WTC11 (cell line): Measurements from ENCODE around the gene LTF.

Source experiments
- AFF4 ChIP-seq: sonication (generic); formaldehyde crosslinking; IDR thresholded peaks from 2 replicates; pipeline ENCODE4 v1.8.1; 2023; ENCODE audit warnings: mild to moderate bottlenecking, missing genetic modification reagents, borderline replicate concordance
- CREB1 ChIP-seq: sonication (generic); formaldehyde crosslinking; IDR thresholded peaks from 2 replicates; pipeline ENCODE4 v1.8.0; 2023; ENCODE audit warnings: mild to moderate bottlenecking, missing genetic modification reagents
- CREM ChIP-seq: sonication (generic); formaldehyde crosslinking; IDR thresholded peaks from 2 replicates; pipeline ENCODE4 v1.8.1; 2022; ENCODE audit warnings: mild to moderate bottlenecking, missing genetic modification reagents, moderate library complexity
- E2F1 ChIP-seq: sonication (generic); formaldehyde crosslinking; IDR thresholded peaks from 2 replicates; pipeline ENCODE4 v1.8.0; 2022; ENCODE audit warnings: mild to moderate bottlenecking, missing genetic modification reagents
- E2F4 ChIP-seq: sonication (generic); formaldehyde crosslinking; IDR thresholded peaks from 2 replicates; pipeline ENCODE4 v1.8.1; 2022; ENCODE audit warnings: low read depth, mild to moderate bottlenecking, moderate library complexity, missing genetic modification reagents, borderline replicate concordance
- FOXJ3 ChIP-seq: sonication (generic); formaldehyde crosslinking; IDR thresholded peaks from 2 replicates; pipeline ENCODE4 v1.9.0; 2021; ENCODE audit warnings: missing genetic modification reagents, mild to moderate bottlenecking, borderline replicate concordance
- JUN ChIP-seq: sonication (generic); formaldehyde crosslinking; IDR thresholded peaks from 2 replicates; pipeline ENCODE4 v1.8.0; 2023; ENCODE audit warnings: mild to moderate bottlenecking, missing genetic modification reagents
- MAX ChIP-seq: sonication (generic); formaldehyde crosslinking; IDR thresholded peaks from 2 replicates; pipeline ENCODE4 v1.8.0; 2022; ENCODE audit warnings: mild to moderate bottlenecking, missing genetic modification reagents
- NR1H2 ChIP-seq: sonication (generic); formaldehyde crosslinking; IDR thresholded peaks from 2 replicates; pipeline ENCODE4 v1.9.0; 2021; ENCODE audit warnings: mild to moderate bottlenecking, moderate library complexity, missing genetic modification reagents
- PRDM15 ChIP-seq: sonication (generic); formaldehyde crosslinking; IDR thresholded peaks from 2 replicates; pipeline ENCODE4 v1.8.0; 2022; ENCODE audit warnings: missing genetic modification reagents
- TEAD4 ChIP-seq: sonication (generic); formaldehyde crosslinking; IDR thresholded peaks from 2 replicates; pipeline ENCODE4 v1.8.0; 2022; ENCODE audit warnings: mild to moderate bottlenecking, missing genetic modification reagents
- USF1 ChIP-seq: sonication (generic); formaldehyde crosslinking; IDR thresholded peaks from 2 replicates; pipeline ENCODE4 v1.8.0; 2022; ENCODE audit warnings: mild to moderate bottlenecking, missing genetic modification reagents
- ZNF263 ChIP-seq: sonication (generic); formaldehyde crosslinking; IDR thresholded peaks from 2 replicates; pipeline ENCODE4 v1.8.1; 2022; ENCODE audit warnings: low read depth, mild to moderate bottlenecking, moderate library complexity, missing genetic modification reagents
- TF ChIP-seq, protein P1 (sequence below): fragments of 200-600 bp; IDR thresholded peaks from 2 replicates; pipeline ENCODE4 v1.8.0; 2022; ENCODE audit warnings: antibody characterized with exemption

- no peak for TF ChIP-seq CREB1
- TF ChIP-seq, protein P1, sequence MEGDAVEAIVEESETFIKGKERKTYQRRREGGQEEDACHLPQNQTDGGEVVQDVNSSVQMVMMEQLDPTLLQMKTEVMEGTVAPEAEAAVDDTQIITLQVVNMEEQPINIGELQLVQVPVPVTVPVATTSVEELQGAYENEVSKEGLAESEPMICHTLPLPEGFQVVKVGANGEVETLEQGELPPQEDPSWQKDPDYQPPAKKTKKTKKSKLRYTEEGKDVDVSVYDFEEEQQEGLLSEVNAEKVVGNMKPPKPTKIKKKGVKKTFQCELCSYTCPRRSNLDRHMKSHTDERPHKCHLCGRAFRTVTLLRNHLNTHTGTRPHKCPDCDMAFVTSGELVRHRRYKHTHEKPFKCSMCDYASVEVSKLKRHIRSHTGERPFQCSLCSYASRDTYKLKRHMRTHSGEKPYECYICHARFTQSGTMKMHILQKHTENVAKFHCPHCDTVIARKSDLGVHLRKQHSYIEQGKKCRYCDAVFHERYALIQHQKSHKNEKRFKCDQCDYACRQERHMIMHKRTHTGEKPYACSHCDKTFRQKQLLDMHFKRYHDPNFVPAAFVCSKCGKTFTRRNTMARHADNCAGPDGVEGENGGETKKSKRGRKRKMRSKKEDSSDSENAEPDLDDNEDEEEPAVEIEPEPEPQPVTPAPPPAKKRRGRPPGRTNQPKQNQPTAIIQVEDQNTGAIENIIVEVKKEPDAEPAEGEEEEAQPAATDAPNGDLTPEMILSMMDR: no peak
- no peak for TF ChIP-seq USF1
- no peak for TF ChIP-seq PRDM15 (CRISPR knock-in tag)
- TF ChIP-seq FOXJ3 (CRISPR knock-in tag): no peak
- no peak for TF ChIP-seq MAX (CRISPR knock-in tag)
- no peak for TF ChIP-seq NR1H2 (CRISPR knock-in tag)
- TF ChIP-seq AFF4 (CRISPR knock-in tag): no peak
- TF ChIP-seq E2F1 (CRISPR knock-in tag): no peak
- no peak for TF ChIP-seq JUN (CRISPR knock-in tag)
- no peak for TF ChIP-seq E2F4 (CRISPR knock-in tag)
- TF ChIP-seq CREM (CRISPR knock-in tag): no peak
- TF ChIP-seq ZNF263: no peak
- TF ChIP-seq TEAD4 (CRISPR knock-in tag): no peak
Observed at GRCh38 chr3:46497556-46498265, 33.0 kb upstream of the LTF start, which contains the start of gene RTP3.
